GM19467 (cell line): ENCODE measurements around the gene OR6S1.
"Not testable (repeated sequence)": the region's sequence is repeated elsewhere in the genome, so short reads cannot be mapped to it uniquely, and the experiment has no call there.

Source experiments
- ATAC-seq: cut with Tn5 transposase; IDR thresholded peaks from one replicate; pipeline ENCODE4 v1.9.1; 2021; ENCODE audit warnings: mild to moderate bottlenecking, moderate library complexity; ENCODE audit not compliant: unreplicated experiment

OR6S1 gene

GRCh38 chr14:20671597-20672283, 30.2 kb upstream of the OR6S1 start:
- no peak for ATAC-seq

GRCh38 chr14:20668969-20669368, 27.5 kb upstream of the OR6S1 start:
- ATAC-seq, result no peak

GRCh38 chr14:20667957-20668356, 26.5 kb upstream of the OR6S1 start:
- ATAC-seq, result peak; percentile 77

- ATAC-seq, result not testable (repeated sequence)
These were observed 25.0 kb upstream of the OR6S1 start for GRCh38 chr14:20666400-20666961.

GRCh38 chr14:20662968-20663732, 21.7 kb upstream of the OR6S1 start:
- peak; percentile 44 for ATAC-seq

- ATAC-seq, result no peak
These were observed 19.7 kb upstream of the OR6S1 start for GRCh38 chr14:20661197-20661596.

GRCh38 chr14:20659813-20660395, 18.4 kb upstream of the OR6S1 start:
- no peak for ATAC-seq

GRCh38 chr14:20659336-20659735, 17.8 kb upstream of the OR6S1 start:
- no peak for ATAC-seq

GRCh38 chr14:20658246-20658645, 16.8 kb upstream of the OR6S1 start:
- no peak for ATAC-seq

GRCh38 chr14:20657216-20658211, 16.0 kb upstream of the OR6S1 start:
- ATAC-seq, result no peak

GRCh38 chr14:20656274-20656673, 14.8 kb upstream of the OR6S1 start:
- ATAC-seq, result no peak

GRCh38 chr14:20655851-20656250, 14.4 kb upstream of the OR6S1 start:
- no peak for ATAC-seq

- ATAC-seq, result no peak
These were observed 11.8 kb upstream of the OR6S1 start for GRCh38 chr14:20652996-20653975.

- no peak for ATAC-seq
These were observed 4.0 kb upstream of the OR6S1 start for GRCh38 chr14:20645481-20645880.

- no peak for ATAC-seq
These were observed 3.0 kb upstream of the OR6S1 start for GRCh38 chr14:20644520-20644919.

- not testable (repeated sequence) for ATAC-seq
These were observed 1.3 kb upstream of the OR6S1 start for GRCh38 chr14:20642755-20643154.

- no peak for ATAC-seq
These were observed 691 bp upstream of the OR6S1 start for GRCh38 chr14:20642182-20642581.

GRCh38 chr14:20632831-20633691, 8.4 kb downstream of the OR6S1 start:
- peak; percentile 75 for ATAC-seq
